ENCODE data around the gene TRIM10.
"Not testable (repeated sequence)": the region's sequence is repeated elsewhere in the genome, so short reads cannot be mapped to it uniquely, and the experiment has no call there.

TRIM10 gene

GRCh38 chr6:30127238-30128093 is 33.5 kb downstream of the TRIM10 start:
- no peak for ATAC-seq

GRCh38 chr6:30122515-30122914 is 38.5 kb downstream of the TRIM10 start:
- no peak for ATAC-seq

DNA sequence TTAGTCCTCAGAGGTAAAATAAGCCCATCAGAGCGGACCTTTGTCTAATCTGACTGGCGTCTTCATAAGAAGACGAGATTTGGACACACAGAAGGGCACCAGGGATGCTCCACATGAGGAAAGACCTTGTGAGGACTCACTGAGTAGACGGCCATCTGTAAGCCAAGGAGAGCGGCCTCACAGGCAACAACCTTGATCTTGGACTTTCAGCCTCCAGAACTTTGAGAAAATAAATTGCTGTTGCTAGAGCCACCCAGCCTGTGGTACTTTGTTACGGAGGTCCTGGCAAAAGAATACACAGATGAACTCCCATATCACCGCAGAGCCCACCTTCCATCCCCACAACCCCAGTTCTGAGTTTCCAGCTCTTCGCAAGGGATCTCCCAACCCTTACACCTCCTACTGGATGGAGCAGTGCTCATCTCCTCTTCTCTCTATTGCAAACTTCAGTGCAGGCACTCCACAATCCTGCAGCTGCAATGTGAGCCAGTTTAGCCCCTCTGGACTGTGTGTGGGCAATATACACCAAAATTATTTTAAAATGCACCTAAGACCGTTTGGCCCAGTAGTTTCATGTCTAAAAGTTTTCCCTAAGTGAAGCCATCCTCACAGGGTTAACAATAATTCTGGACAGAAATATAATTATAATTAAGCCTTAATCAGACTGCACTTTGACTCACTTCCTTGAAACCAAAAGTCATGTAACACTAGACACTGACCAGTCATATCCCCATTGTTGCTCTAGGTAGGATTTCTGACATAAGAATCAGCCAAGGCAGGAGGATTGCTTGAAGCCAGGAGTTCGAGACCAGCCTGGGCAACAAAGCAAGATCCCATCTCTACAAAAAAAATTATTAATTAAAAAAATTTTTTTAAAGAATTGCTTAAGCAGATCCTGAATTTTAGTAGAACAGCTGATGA is 39.3 kb downstream of the TRIM10 start:
- no peak for ATAC-seq

- not testable (repeated sequence) for ATAC-seq
These were observed 42.3 kb downstream of the TRIM10 start for GRCh38 chr6:30118691-30119090.

DNA sequence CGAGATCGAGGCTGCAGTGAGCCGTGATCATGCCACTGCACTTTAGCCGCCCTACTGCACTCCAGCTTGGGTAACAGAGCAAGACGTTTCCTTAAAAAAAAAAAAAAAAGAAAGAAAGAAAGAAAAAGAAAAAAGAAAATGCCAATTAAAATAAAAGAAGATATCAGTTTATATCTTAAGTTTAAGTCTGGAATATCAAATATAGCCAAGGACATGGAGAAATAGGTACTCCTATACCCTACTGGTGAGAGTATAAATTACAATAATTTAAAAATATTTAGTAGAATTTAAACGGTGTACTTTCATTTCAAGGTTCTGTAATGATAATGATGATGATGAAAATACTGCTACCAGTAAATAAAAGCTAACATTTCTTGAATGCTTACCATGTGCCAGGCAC is 44.3 kb downstream of the TRIM10 start:
- ATAC-seq, result no peak

- ATAC-seq, result no peak
These were observed 47.2 kb downstream of the TRIM10 start for GRCh38 chr6:30113841-30114240.

DNA sequence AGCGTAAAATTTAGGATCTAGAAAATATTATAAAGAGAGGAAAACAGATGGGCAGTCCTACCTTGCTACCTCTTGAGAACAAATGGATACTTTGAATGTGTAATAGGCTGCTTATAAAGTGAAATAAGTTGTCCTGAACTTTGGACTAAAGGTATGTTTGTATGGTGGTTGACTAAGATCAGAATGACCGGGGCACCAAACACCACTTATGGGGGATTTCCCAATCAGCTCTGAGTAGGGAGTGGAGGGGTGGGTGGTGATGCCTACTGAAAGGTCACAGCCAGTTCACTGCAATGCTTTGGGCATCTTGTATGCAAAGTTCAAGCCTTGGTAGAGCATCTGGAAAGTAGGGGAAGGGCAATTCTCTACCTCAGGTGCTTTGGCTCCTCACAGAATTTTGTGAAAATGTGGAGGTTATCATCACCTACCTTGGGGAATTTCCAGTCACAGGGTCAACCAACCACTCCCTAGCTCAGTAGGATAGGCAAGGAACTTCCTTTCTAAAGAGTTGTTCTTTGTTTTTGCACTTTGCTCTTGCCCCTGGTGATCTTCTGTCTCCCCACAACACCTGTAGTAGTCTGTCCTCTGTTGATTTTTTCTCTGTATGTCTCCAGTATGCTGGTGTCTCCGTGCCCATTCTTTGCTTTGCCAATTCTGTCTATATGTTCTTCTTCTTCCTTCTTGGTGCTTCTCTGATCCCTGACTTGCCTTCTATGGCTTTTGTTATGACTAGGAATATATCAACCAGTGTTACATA is 47.8 kb downstream of the TRIM10 start, which contains the start of gene TRIM31:
TRIM31 (minus strand) TSS at position 88 of the 757 bp plus-strand sequence. CDS start 285 bp downstream, outside the sequence.
- peak; percentile 60 to 72 for ATAC-seq

DNA sequence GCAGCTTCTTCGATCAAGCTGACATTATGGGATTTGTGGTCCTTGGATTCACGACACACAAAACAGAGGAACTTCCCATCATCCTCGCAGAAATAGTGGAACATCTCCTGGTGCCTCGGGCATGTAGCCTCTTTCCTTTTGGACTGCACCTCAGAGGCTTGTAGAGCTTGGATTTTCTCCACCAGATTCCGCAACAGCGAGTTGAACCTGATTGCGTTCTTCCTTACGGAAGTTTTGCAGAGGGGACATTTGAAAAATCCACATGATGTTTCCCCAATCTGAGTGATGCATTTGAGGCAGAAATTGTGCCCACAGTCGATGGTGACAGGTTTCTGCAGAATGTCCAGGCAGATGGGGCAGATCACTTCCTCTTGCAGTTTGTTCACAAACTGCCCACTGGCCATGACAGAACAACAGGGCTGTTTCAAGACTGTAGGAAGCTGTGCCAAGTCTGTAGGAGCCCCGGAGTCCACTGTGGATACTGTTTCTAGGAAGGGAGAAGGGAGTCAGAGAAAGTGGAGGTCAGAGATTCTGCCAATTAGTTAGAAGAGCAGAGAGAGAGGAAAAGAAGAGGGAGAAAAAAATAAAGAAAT is 48.5 kb downstream of the TRIM10 start:
- no peak for ATAC-seq

DNA sequence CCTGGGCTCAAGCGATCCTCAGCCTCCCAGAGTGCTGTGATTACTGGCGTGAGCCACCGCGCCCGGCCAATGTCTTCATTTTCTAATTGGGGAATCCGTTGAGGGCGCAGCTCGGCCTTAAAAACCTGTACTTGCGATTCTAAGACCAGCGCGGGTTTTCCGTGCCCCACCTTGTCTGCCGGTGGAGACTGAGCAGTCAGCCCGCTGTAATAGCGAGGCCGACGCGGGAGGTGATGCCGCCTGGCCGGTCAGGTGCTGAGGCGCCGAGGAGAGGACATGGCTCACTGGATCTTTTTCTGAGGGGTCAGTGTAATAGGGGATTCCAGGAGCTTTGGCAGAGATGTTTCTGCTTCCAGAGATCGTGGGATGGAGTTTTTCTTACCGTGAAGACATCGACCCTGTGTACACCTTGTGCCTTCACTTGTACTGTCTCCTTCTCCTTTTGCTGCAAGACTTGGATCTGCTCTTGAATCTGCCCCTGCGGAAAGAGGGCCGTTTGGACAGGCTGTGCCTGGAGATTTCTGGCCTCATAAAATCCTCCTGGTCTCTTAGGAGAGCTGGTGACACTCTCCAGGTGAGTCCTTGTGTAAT is 49.6 kb downstream of the TRIM10 start:
- no peak for ATAC-seq

- ATAC-seq, result no peak
These were observed 56.4 kb downstream of the TRIM10 start for GRCh38 chr6:30104661-30105060.

- no peak for ATAC-seq
These were observed 57.2 kb downstream of the TRIM10 start for GRCh38 chr6:30103872-30104179.

GRCh38 chr6:30102970-30103871 is 57.8 kb downstream of the TRIM10 start:
- ATAC-seq, result peak; percentile 79 to 88

DNA sequence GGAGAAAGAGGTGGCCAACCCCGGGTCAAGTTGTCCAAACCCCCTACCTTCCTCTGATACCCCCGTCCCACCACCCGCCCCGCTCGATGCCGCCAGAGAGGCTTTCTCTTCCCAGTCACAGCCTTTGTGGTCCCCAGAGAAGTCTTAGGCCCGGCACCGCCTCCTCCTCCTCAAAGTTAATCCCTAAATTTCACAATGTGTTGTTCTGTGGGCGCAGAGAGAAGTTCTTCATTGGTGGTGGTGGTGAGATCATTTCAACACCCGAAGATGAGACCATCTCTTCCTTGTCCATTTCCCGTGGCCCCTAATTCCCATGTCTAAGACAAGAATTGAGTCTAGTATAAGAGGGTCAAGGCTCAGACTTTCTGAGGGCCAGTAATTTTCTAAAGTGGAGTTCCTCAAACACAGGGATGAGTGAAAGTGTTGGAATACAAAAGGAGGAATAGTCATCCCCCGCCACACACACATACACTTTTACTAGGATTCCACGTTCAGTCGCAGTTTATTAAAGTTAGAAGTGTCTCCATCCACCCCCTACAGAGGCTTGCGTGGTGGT is 58.5 kb downstream of the TRIM10 start:
- ATAC-seq, result peak; percentile 3 to 12
